ENCODE results near the gene POLE2. TPM values are rescaled to one million over a fixed set of nuclear protein-coding genes. Genes with fewer than 3 reads are reported as not detected.

The POLE2 gene
- total and polyA plus RNA-seq, 11 donors, result 0.25 to 3.4 (median 0.96) TPM; not detected in 1

GRCh38 chr14:49634547-49635334 lies 53.3 kb downstream of the POLE2 start, which contains the start of gene DNAAF2:
DNAAF2 (minus strand) TSS chr14:49635244; CDS start chr14:49635149, 95 bp downstream.
- peak; percentile 24 to 64 (median 56) for ATAC-seq
- Histone ChIP-seq H3K4me3 (peak within 1 kb of the TSS; percentile 68 to 98 (median 95)), H3K27me3 (no peaks in the 10 kb centered on the region), H3K9me3 (no peaks in the 10 kb centered on the region), H3K27ac (peak within 1 kb of the TSS; percentile 79 to 100 (median 98)), H3K4me1 (peaks cover 0 to 66% (median 38%) of the 10 kb centered on the region in 12 donors), H3K36me3 (peaks cover 0 to 27% (median 12%) of the 10 kb centered on the region in 9 donors)
- WGBS, 4 donors, result 0 to 1% (median 0%) methylated on average over 24 to 80 of the region's 80 CpGs
- DNase-seq, result peak; percentile 45 to 79 (median 60)
- TF ChIP-seq POLR2A (IDR thresholded peaks at IDR 0.05), result no peak
- peak in 4 of 12 donors; percentile 1 to 15 (median 3) for TF ChIP-seq CTCF (IDR thresholded peaks at IDR 0.05)
- intact Hi-C loops (cut with DNase I), result loop anchor here (1.0 to 10.0 kb wide), 16 partner anchors 53 to 482 kb away; partner anchors contain the start of genes KLHDC2 (in 7 of the 10), KLHDC1 (in 4 of the 10), NEMF (in 4 of the 10) and POLE2 (in 2 of the 10)

GRCh38 chr14:49633640-49634546 lies 54.1 kb downstream of the POLE2 start:
- H3K4me3 ChIP-seq, result peak overlapping the region; percentile 68 to 98 (median 95)
- WGBS, 4 donors, result 0 to 1% (median 0%) methylated on average over 21 to 101 of the region's 101 CpGs
- H3K4me1 ChIP-seq, result peaks cover 0 to 61% (median 36%) of the 10 kb centered on the region in 12 donors
- H3K36me3 ChIP-seq, result peaks cover 0 to 24% (median 12%) of the 10 kb centered on the region in 9 donors
- H3K27ac ChIP-seq, result peak overlapping the region; percentile 79 to 100 (median 98)
- intact Hi-C loops (cut with DNase I), result loop anchor here (1.0 to 10.0 kb wide), 15 partner anchors 58 to 483 kb away; partner anchors contain the start of genes KLHDC2 (in 5 of the 10), NEMF (in 4 of the 10), KLHDC1 (in 2 of the 10) and VCPKMT (in 1 of the 10)
- no peaks in the 10 kb centered on the region for H3K27me3 ChIP-seq
- H3K9me3 ChIP-seq, result no peaks in the 10 kb centered on the region
- ATAC-seq, result peak; percentile 91 to 96 (median 94)
- TF ChIP-seq POLR2A (IDR thresholded peaks at IDR 0.05), result peak in 1 of 2 donors; percentile 66
- TF ChIP-seq CTCF (IDR thresholded peaks at IDR 0.05), result peak; percentile 76 to 96 (median 87)
- peak; percentile 93 to 96 (median 94) for DNase-seq

- peak overlapping the region in 1 of 12 donors; percentile 27 for H3K27ac ChIP-seq
- peaks cover 0 to 44% (median 28%) of the 10 kb centered on the region in 9 donors for H3K36me3 ChIP-seq
- no peaks in the 10 kb centered on the region for H3K9me3 ChIP-seq
- ATAC-seq, result no peak
- peak overlapping the region in 1 of 12 donors; percentile 90 for H3K4me3 ChIP-seq
- no peaks in the 10 kb centered on the region for H3K27me3 ChIP-seq
- WGBS, 4 donors, result 85 to 90% (median 89%) methylated on average over 6 of the region's 6 CpGs
- DNase-seq, result no peak
- intact Hi-C loops (cut with DNase I), result loop anchor here in 3 of 10 donors (5.0 kb wide), 1 partner anchor 37 kb away; the partner anchor contains the start of gene RPS29 (in 3 of the 3)
- TF ChIP-seq POLR2A (IDR thresholded peaks at IDR 0.05) (no peak), CTCF (IDR thresholded peaks at IDR 0.05) (no peak)
- peaks cover 0 to 42% (median 29%) of the 10 kb centered on the region in 12 donors for H3K4me1 ChIP-seq
Measured at GRCh38 chr14:49623941-49624839, 63.8 kb downstream of the POLE2 start.
